ENCODE measurements around the gene ISLR.

Gene ISLR

GRCh38 chr15:74202452-74203401, 29.2 kb downstream of the ISLR start, which contains the start of gene STRA6:
Gene STRA6 (minus strand): TSS chr15:74202787. CDS start chr15:74202267, 520 bp downstream.
- peak within 1 kb of the TSS; percentile 71 for H3K9ac ChIP-seq (ENCODE audit: low read depth, low read length)
- peaks cover 27% of the 10 kb centered on the region for H3K4me1 ChIP-seq (ENCODE audit: insufficient read depth, low read length)
- H3K27ac ChIP-seq (ENCODE audit: low read length): no peak within 1 kb of the TSS

GRCh38 chr15:74203914-74204431, 30.5 kb downstream of the ISLR start:
- Histone ChIP-seq H3K4me1 (ENCODE audit: insufficient read depth, low read length) (peaks cover 35% of the 10 kb centered on the region), H3K27me3 (ENCODE audit: insufficient read depth, low read length) (peaks cover 10% of the 10 kb centered on the region; the same call in 1 of the 2 replicates), H3K9ac (ENCODE audit: low read depth, low read length) (peak overlapping the region; percentile 71; the same call in 1 of the 2 replicates), H3K9me3 (ENCODE audit: insufficient read depth, low read depth, low read length) (no peaks in the 10 kb centered on the region), H3K36me3 (ENCODE audit: insufficient read depth, low read depth, low read length) (no peaks in the 10 kb centered on the region), H3K4me3 (ENCODE audit: low read length) (peak overlapping the region; percentile 63), H3K27ac (ENCODE audit: low read length) (no peak overlapping the region)

More at GRCh38 chr15:74202452-74203401, 29.2 kb downstream of the ISLR start, which contains the start of gene STRA6:
- peaks cover 9% of the 10 kb centered on the region; the same call in 1 of the 2 replicates for H3K27me3 ChIP-seq (ENCODE audit: insufficient read depth, low read length)
- peak within 1 kb of the TSS; percentile 63 for H3K4me3 ChIP-seq (ENCODE audit: low read length)
- H3K9me3 ChIP-seq (ENCODE audit: insufficient read depth, low read depth, low read length): no peaks in the 10 kb centered on the region
- no peaks in the 10 kb centered on the region for H3K36me3 ChIP-seq (ENCODE audit: insufficient read depth, low read depth, low read length)

GRCh38 chr15:74205582-74205947, 32.1 kb downstream of the ISLR start:
- Histone ChIP-seq H3K27me3 (ENCODE audit: insufficient read depth, low read length) (peaks cover 10% of the 10 kb centered on the region; the same call in 1 of the 2 replicates), H3K9me3 (ENCODE audit: insufficient read depth, low read depth, low read length) (no peaks in the 10 kb centered on the region), H3K4me3 (ENCODE audit: low read length) (no peak overlapping the region), H3K36me3 (ENCODE audit: insufficient read depth, low read depth, low read length) (no peaks in the 10 kb centered on the region), H3K9ac (ENCODE audit: low read depth, low read length) (no peak overlapping the region), H3K4me1 (ENCODE audit: insufficient read depth, low read length) (peaks cover 46% of the 10 kb centered on the region), H3K27ac (ENCODE audit: low read length) (no peak overlapping the region)

- Histone ChIP-seq H3K27ac (ENCODE audit: low read length) (no peak overlapping the region), H3K4me3 (ENCODE audit: low read length) (no peak overlapping the region), H3K36me3 (ENCODE audit: insufficient read depth, low read depth, low read length) (no peaks in the 10 kb centered on the region), H3K9ac (ENCODE audit: low read depth, low read length) (no peak overlapping the region), H3K4me1 (ENCODE audit: insufficient read depth, low read length) (peaks cover 37% of the 10 kb centered on the region), H3K27me3 (ENCODE audit: insufficient read depth, low read length) (peaks cover 10% of the 10 kb centered on the region; the same call in 1 of the 2 replicates), H3K9me3 (ENCODE audit: insufficient read depth, low read depth, low read length) (no peaks in the 10 kb centered on the region)
Measured at GRCh38 chr15:74206801-74207281, 33.3 kb downstream of the ISLR start.

- Histone ChIP-seq H3K27me3 (ENCODE audit: insufficient read depth, low read length) (peaks cover 10% of the 10 kb centered on the region; the same call in 1 of the 2 replicates), H3K4me3 (ENCODE audit: low read length) (no peak overlapping the region), H3K27ac (ENCODE audit: low read length) (no peak overlapping the region), H3K36me3 (ENCODE audit: insufficient read depth, low read depth, low read length) (no peaks in the 10 kb centered on the region), H3K9me3 (ENCODE audit: insufficient read depth, low read depth, low read length) (no peaks in the 10 kb centered on the region), H3K9ac (ENCODE audit: low read depth, low read length) (peak overlapping the region; percentile 38; the same call in 1 of the 2 replicates), H3K4me1 (ENCODE audit: insufficient read depth, low read length) (peaks cover 41% of the 10 kb centered on the region)
Measured at GRCh38 chr15:74207652-74208440, 34.3 kb downstream of the ISLR start.

- H3K9ac ChIP-seq (ENCODE audit: low read depth, low read length): peak overlapping the region; percentile 38; the same call in 1 of the 2 replicates
- peak overlapping the region; percentile 7 for H3K27ac ChIP-seq (ENCODE audit: low read length)
- no peaks in the 10 kb centered on the region for H3K36me3 ChIP-seq (ENCODE audit: insufficient read depth, low read depth, low read length)
- no peak overlapping the region; the same call in 1 of the 2 replicates for H3K4me3 ChIP-seq (ENCODE audit: low read length)
- H3K27me3 ChIP-seq (ENCODE audit: insufficient read depth, low read length): peaks cover 10% of the 10 kb centered on the region; the same call in 1 of the 2 replicates
- no peaks in the 10 kb centered on the region for H3K9me3 ChIP-seq (ENCODE audit: insufficient read depth, low read depth, low read length)
- H3K4me1 ChIP-seq (ENCODE audit: insufficient read depth, low read length): peaks cover 40% of the 10 kb centered on the region
Measured at GRCh38 chr15:74208496-74208895, 35.0 kb downstream of the ISLR start.

GRCh38 chr15:74208901-74209559, 35.5 kb downstream of the ISLR start:
- H3K4me3 ChIP-seq (ENCODE audit: low read length): peak overlapping the region; percentile 34; the same call in 1 of the 2 replicates
- H3K4me1 ChIP-seq (ENCODE audit: insufficient read depth, low read length): peaks cover 44% of the 10 kb centered on the region
- H3K36me3 ChIP-seq (ENCODE audit: insufficient read depth, low read depth, low read length): no peaks in the 10 kb centered on the region
- peak overlapping the region; percentile 7 for H3K27ac ChIP-seq (ENCODE audit: low read length)
- no peaks in the 10 kb centered on the region for H3K9me3 ChIP-seq (ENCODE audit: insufficient read depth, low read depth, low read length)
- H3K9ac ChIP-seq (ENCODE audit: low read depth, low read length): peak overlapping the region; percentile 38; the same call in 1 of the 2 replicates
- H3K27me3 ChIP-seq (ENCODE audit: insufficient read depth, low read length): peaks cover 10% of the 10 kb centered on the region; the same call in 1 of the 2 replicates

- H3K36me3 ChIP-seq (ENCODE audit: insufficient read depth, low read depth, low read length): no peaks in the 10 kb centered on the region
- peak overlapping the region; percentile 3; the same call in 1 of the 2 replicates for H3K9ac ChIP-seq (ENCODE audit: low read depth, low read length)
- peaks cover 44% of the 10 kb centered on the region for H3K4me1 ChIP-seq (ENCODE audit: insufficient read depth, low read length)
- H3K27ac ChIP-seq (ENCODE audit: low read length): peak overlapping the region; percentile 7
- peaks cover 10% of the 10 kb centered on the region; the same call in 1 of the 2 replicates for H3K27me3 ChIP-seq (ENCODE audit: insufficient read depth, low read length)
- H3K9me3 ChIP-seq (ENCODE audit: insufficient read depth, low read depth, low read length): no peaks in the 10 kb centered on the region
- H3K4me3 ChIP-seq (ENCODE audit: low read length): peak overlapping the region; percentile 34; the same call in 1 of the 2 replicates
Measured at GRCh38 chr15:74209560-74209958, 36.0 kb downstream of the ISLR start.

- Histone ChIP-seq H3K27me3 (ENCODE audit: insufficient read depth, low read length) (peaks cover 6% of the 10 kb centered on the region; the same call in 1 of the 2 replicates), H3K9me3 (ENCODE audit: insufficient read depth, low read depth, low read length) (no peaks in the 10 kb centered on the region), H3K4me3 (ENCODE audit: low read length) (no peak overlapping the region), H3K36me3 (ENCODE audit: insufficient read depth, low read depth, low read length) (no peaks in the 10 kb centered on the region), H3K9ac (ENCODE audit: low read depth, low read length) (peak overlapping the region; percentile 3; the same call in 1 of the 2 replicates), H3K27ac (ENCODE audit: low read length) (no peak overlapping the region), H3K4me1 (ENCODE audit: insufficient read depth, low read length) (peaks cover 46% of the 10 kb centered on the region)
Measured at GRCh38 chr15:74209997-74210671, 36.6 kb downstream of the ISLR start.

- peaks cover 51% of the 10 kb centered on the region for H3K4me1 ChIP-seq (ENCODE audit: insufficient read depth, low read length)
- H3K27me3 ChIP-seq (ENCODE audit: insufficient read depth, low read length): peaks cover 4% of the 10 kb centered on the region
- no peaks in the 10 kb centered on the region for H3K36me3 ChIP-seq (ENCODE audit: insufficient read depth, low read depth, low read length)
- H3K4me3 ChIP-seq (ENCODE audit: low read length): no peak overlapping the region
- no peaks in the 10 kb centered on the region for H3K9me3 ChIP-seq (ENCODE audit: insufficient read depth, low read depth, low read length)
- H3K9ac ChIP-seq (ENCODE audit: low read depth, low read length): no peak overlapping the region
- no peak overlapping the region for H3K27ac ChIP-seq (ENCODE audit: low read length)
Measured at GRCh38 chr15:74210729-74211128, 37.2 kb downstream of the ISLR start.
